NCI-H2107 (cell line): Measurements from ENCODE around the gene SLCO4A1.

Experiments used
- DNase-seq: peaks from one replicate; lab custom pipeline; 2025; lab: John Stamatoyannopoulos, UW

Gene SLCO4A1

DNA sequence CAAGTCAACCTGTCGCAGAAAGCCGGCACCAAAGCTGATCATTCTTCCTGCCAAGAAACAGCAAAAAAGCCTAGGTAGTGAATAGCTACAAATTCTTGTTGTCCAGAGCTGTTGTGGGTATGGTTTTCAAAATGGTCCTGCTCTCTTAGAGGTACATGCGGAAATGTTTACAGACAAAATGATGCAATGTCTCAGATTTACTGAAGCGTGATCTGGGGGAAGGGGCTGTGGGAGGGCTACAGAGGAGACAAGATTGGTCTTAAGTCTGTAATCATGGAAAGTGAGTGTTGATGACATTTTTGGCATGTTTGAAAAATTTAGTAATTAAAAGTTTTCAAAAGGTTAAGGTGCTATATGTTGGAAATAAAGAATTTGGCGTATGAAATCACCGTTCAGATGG, 72.5 kb downstream of the SLCO4A1 start:
- no peak for DNase-seq

DNA sequence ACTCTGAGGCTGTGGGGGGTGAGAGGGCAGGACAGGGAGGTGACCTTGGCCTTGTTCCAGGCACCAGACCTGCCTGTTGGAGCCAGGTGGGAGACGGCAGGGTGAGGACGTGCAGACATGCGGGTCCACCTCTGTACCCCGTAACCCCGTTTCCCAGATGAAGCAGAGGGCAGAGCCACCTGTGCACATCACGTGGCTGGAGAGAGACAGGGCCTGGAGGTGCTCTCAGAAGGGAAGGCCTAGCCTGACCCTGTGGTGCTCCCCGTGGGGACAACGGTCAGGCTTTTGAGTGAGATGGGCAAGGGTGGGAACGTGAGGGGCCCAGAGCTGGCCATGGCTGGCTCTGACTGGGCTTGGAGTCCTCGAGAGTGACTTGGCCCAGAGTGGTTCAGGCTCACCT, 72.9 kb downstream of the SLCO4A1 start:
- DNase-seq, result no peak

DNA sequence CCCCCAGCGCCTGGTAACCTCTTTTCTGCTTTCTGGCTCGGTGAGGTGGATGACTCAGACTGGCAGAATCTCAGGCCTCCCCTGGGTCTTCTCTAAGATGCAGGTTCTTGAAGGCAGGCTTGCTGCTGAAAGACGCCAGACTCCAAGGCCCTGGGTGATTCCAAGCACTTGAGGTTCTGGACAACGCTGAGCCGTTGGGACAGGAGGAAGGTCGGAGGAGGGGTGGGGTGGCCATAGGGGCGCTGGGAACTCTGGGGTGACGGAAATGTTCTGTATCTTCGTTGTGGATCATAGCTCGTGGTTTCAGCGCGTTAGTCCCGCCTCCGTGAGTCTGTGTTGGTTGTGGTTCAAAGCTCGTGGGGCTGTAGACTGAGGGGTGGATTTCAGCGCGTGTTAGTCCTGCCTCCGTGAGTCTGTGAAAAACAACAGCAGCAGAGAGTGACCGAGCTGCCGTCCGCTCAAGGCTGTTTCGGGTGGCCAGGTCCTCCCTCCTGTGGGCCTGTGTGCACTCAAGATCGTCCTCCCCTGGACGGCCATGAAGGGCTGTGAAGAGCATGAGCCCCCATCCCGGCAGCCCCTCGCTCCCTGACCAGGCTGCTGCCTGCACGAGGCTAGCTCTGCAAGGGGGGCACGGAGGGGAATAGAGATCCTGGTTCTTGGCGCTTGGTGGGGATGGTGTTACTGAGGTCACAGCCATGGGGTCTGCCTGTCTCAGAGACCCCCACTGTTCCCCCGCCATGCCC, 74.1 kb downstream of the SLCO4A1 start:
- DNase-seq, result no peak

GRCh38 chr20:62716941-62717310, 74.6 kb downstream of the SLCO4A1 start:
- no peak for DNase-seq

GRCh38 chr20:62717933-62718332, 75.6 kb downstream of the SLCO4A1 start:
- DNase-seq, result no peak

DNA sequence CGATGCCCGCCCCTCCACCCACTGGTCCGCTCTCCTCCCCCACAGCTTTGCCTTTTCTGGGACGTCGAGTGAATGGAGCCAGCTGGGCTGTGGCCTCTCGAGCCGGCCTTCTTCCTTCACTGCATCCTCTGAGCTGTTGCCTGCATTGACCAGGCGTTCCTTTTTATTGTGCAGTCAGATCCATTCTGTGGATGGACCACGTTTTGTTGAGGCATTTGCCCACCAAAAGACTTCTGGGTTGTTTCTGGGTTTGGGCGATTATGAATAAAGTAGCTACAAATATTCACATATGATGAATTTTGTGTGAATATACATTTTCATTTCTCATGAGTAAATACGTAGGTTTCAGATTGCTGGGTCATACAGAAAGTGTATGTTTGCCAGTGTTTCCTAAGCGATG, 76.2 kb downstream of the SLCO4A1 start:
- no peak for DNase-seq

- DNase-seq, result no peak
Observed at GRCh38 chr20:62719250-62719935, 77.1 kb downstream of the SLCO4A1 start.
